ENCODE data around the gene SLIT1. TPM values are rescaled to one million over a fixed set of nuclear protein-coding genes. Genes with fewer than 3 reads are reported as not detected.

SLIT1 gene
- total and polyA plus RNA-seq, 2 of the 8 experiments (the other 6 are each of a cell fraction or from before 2014, with no cell fraction given), result 0.70 to 0.88 TPM

- Histone ChIP-seq H3K4ac (replicated peaks; ENCODE audit: insufficient read length, low read depth, low read length) (no peak overlapping the region), H2AFZ (ENCODE audit: low read length) (no peak overlapping the region; the same call in none of the 2 replicates), H3K4me2 (ENCODE audit: insufficient read depth in 1 of 2, low read depth in 2 of 2, low read length in 2 of 2) (no peak overlapping the region), H2BK120ac (replicated peaks; ENCODE audit: low read depth, low read length) (no peak overlapping the region), H3K36me3 (ENCODE audit: control insufficient read depth in 2 of 4, insufficient read depth in 4 of 4, low read length in 3 of 4) (no peaks in the 10 kb centered on the region), H4K5ac (ENCODE audit: insufficient read length, low read depth, low read length) (no peak overlapping the region), H3K4me3 (ENCODE audit: extremely low read depth in 1 of 4, insufficient read depth in 2 of 4, low read depth in 3 of 4, low read length in 4 of 4) (no peak overlapping the region), H4K20me1 (replicated peaks in 1 of 2; ENCODE audit: control insufficient read depth in 1 of 2, insufficient read depth in 2 of 2, low read length in 2 of 2) (no peaks in the 10 kb centered on the region), H2BK15ac (ENCODE audit: low read length) (no peak overlapping the region), H3K14ac (ENCODE audit: insufficient read length) (no peak overlapping the region), H4K91ac (replicated peaks; ENCODE audit: insufficient read length, low read length) (no peak overlapping the region), H3K4me1 (replicated peaks in 1 of 4; ENCODE audit: control insufficient read depth in 3 of 4, insufficient read depth in 4 of 4, low read length in 3 of 4) (peaks cover 6 to 18% (median 14%) of the 10 kb centered on the region in 4 experiments), H3K23ac (ENCODE audit: insufficient read length) (no peak overlapping the region), H2BK5ac (ENCODE audit: low read depth, low read length) (no peak overlapping the region), H2BK12ac (ENCODE audit: low read depth, low read length) (peak overlapping the region; percentile 90; the same call in 1 of the 2 replicates), H2BK20ac (ENCODE audit: low read length) (no peak overlapping the region), H2AK5ac (ENCODE audit: low read depth, low read length) (no peak overlapping the region), H3K23me2 (ENCODE audit: low read depth, low read length) (no peaks in the 10 kb centered on the region), H3K27ac (ENCODE audit: low read depth, low read length) (no peak overlapping the region), H3K9ac (replicated peaks in 1 of 4; ENCODE audit: extremely low read depth in 1 of 4, low read depth in 3 of 4, low read length in 3 of 4) (no peak overlapping the region), H3K18ac (ENCODE audit: extremely low read depth, low read length) (peak overlapping the region; percentile 78; the same call in 1 of the 2 replicates), H3K56ac (replicated peaks; ENCODE audit: insufficient read length, low read depth, low read length) (no peak overlapping the region), H3K9me3 (ENCODE audit: insufficient read depth in 2 of 2, low read depth in 1 of 2, low read length in 1 of 2) (no peaks in the 10 kb centered on the region), H4K8ac (ENCODE audit: extremely low read depth, insufficient read depth, low read length) (no peak overlapping the region), H3K79me2 (ENCODE audit: control insufficient read depth in 1 of 2, insufficient read depth in 2 of 2, low read length in 2 of 2) (no peaks in the 10 kb centered on the region), H3K79me1 (ENCODE audit: low read depth, low read length) (no peaks in the 10 kb centered on the region), H3K27me3 (replicated peaks in 1 of 4; ENCODE audit: control insufficient read depth in 3 of 4, extremely low read depth in 1 of 4, insufficient read depth in 3 of 4, low read length in 3 of 4) (peaks cover 0 to 5% (median 2%) of the 10 kb centered on the region in 4 experiments; a peak in 3 of 7 replicates)
- ChIA-PET POLR2A (ENCODE audit: partially characterized antibody) (interaction anchor here (1.0 to 1.2 kb wide), 2 partner anchors 10 to 58 kb away, joined by 3 read pairs; no protein-coding TSS in a partner anchor), CTCF (ENCODE audit: partially characterized antibody) (interaction anchor here (0.7 to 43.6 kb wide), 19 partner anchors 8 to 95 kb away, joined by 3 to 759 read pairs (median 5); no protein-coding TSS in a partner anchor)
- no peak for FAIRE-seq
- WGBS, 2 experiments (ENCODE audit: extremely low coverage in 1 of 2, insufficient coverage in 1 of 2, insufficient read length in 1 of 2, insufficient replicate concordance in 2 of 2, low coverage in 1 of 2, low lambda C conversion rate in 2 of 2, missing lambda C conversion rate in 1 of 2), result 88% methylated on average over 6 of the region's 6 CpGs; no CpG with 5 or more reads in 1 of the 2 experiments
- DNase-seq (ENCODE audit: low read depth in 1 of 2, low spot score in 2 of 2), result no peak
- TF ChIP-seq KDM5A (IDR thresholded peaks at IDR 0.05; ENCODE audit: low read length) (no peak), TEAD4 (IDR thresholded peaks at IDR 0.05; ENCODE audit: low read depth, low read length) (no peak), NRF1 (IDR thresholded peaks at IDR 0.05; ENCODE audit: low read depth, low read length) (no peak), CEBPB (IDR thresholded peaks at IDR 0.05; ENCODE audit: low read depth, low read length) (no peak), SP4 (IDR thresholded peaks at IDR 0.05; ENCODE audit: low read length) (no peak), HDAC6 (IDR thresholded peaks at IDR 0.05; ENCODE audit: low read depth, low read length) (no peak), YY1 (IDR thresholded peaks at IDR 0.05; ENCODE audit: low read depth, low read length) (no peak), BACH1 (IDR thresholded peaks at IDR 0.05; ENCODE audit: low read length) (no peak), EZH2 (IDR thresholded peaks at IDR 0.05; ENCODE audit: low read depth, low read length, severe bottlenecking) (no peak)
- TF ChIP-seq, protein P1, sequence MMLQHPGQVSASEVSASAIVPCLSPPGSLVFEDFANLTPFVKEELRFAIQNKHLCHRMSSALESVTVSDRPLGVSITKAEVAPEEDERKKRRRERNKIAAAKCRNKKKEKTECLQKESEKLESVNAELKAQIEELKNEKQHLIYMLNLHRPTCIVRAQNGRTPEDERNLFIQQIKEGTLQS (IDR thresholded peaks at IDR 0.05; ENCODE audit: insufficient read depth, low read depth, low read length), result no peak
- TF ChIP-seq, protein P2, sequence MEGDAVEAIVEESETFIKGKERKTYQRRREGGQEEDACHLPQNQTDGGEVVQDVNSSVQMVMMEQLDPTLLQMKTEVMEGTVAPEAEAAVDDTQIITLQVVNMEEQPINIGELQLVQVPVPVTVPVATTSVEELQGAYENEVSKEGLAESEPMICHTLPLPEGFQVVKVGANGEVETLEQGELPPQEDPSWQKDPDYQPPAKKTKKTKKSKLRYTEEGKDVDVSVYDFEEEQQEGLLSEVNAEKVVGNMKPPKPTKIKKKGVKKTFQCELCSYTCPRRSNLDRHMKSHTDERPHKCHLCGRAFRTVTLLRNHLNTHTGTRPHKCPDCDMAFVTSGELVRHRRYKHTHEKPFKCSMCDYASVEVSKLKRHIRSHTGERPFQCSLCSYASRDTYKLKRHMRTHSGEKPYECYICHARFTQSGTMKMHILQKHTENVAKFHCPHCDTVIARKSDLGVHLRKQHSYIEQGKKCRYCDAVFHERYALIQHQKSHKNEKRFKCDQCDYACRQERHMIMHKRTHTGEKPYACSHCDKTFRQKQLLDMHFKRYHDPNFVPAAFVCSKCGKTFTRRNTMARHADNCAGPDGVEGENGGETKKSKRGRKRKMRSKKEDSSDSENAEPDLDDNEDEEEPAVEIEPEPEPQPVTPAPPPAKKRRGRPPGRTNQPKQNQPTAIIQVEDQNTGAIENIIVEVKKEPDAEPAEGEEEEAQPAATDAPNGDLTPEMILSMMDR (IDR thresholded peaks at IDR 0.05; ENCODE audit: control extremely low read depth in 1 of 3, insufficient read depth in 1 of 3, low read depth in 1 of 3, low read length in 3 of 3), result no peak
Measured at GRCh38 chr10:97139651-97140048, 46.1 kb downstream of the SLIT1 start.

Measured in H1 (cell line).